BJ (cell line): ENCODE data around the gene STXBP1. TPM values are rescaled to one million over a fixed set of nuclear protein-coding genes. Genes with fewer than 3 reads are reported as not detected.

Experiments
- CTCF ChIA-PET: fragments of 350-600 bp; formaldehyde crosslinking; extraction: SDS; loops from one replicate; lab custom pipeline; 2021; ENCODE audit warnings: antibody characterized with exemption, inconsistent platforms; lab: Yijun Ruan, JAX
- POLR2A ChIA-PET: fragments of 300-600 bp; sonication (Branson Sonifier 250); formaldehyde crosslinking; extraction: SDS; loops from one replicate; lab custom pipeline; 2021; ENCODE audit warnings: antibody characterized with exemption; lab: Charles Lee
- DNase-seq: peaks from one replicate; pipeline ENCODE4 v3.0.0-alpha.2; 2011; ENCODE audit warnings: low read depth
- H3K27me3 ChIP-seq: 2 replicates; pipeline ENCODE4 v1.6.0; 2011; ENCODE audit warnings: low read length; ENCODE audit not compliant: control insufficient read depth, insufficient read depth
- H3K36me3 ChIP-seq: 2 replicates; pipeline ENCODE4 v1.5.1; 2011; ENCODE audit warnings: low read length; ENCODE audit not compliant: control insufficient read depth, insufficient read depth
- H3K4me3 ChIP-seq: 2 replicates; pipeline ENCODE4 v1.5.1; 2011; ENCODE audit warnings: low read depth, mild to moderate bottlenecking, control low read depth, low read length
- polyA plus RNA-seq: library from polyadenylated mRNA; depleted of rRNA; stranded (reverse); fragments of >200 nt; gene quantifications from 2 replicates; pipeline ENCODE4 v1.2.3, GENCODE V29; 2011
- TF ChIP-seq, protein P1 (sequence below): IDR thresholded peaks from 2 replicates; pipeline ENCODE4 v1.5.1; 2011; ENCODE audit warnings: low read depth, mild to moderate bottlenecking, control low read depth, inconsistent platforms, low read length, moderate library complexity; ENCODE audit not compliant: insufficient read depth

The STXBP1 gene
- polyA plus RNA-seq, 1 experiment = 18.1 TPM

DNA sequence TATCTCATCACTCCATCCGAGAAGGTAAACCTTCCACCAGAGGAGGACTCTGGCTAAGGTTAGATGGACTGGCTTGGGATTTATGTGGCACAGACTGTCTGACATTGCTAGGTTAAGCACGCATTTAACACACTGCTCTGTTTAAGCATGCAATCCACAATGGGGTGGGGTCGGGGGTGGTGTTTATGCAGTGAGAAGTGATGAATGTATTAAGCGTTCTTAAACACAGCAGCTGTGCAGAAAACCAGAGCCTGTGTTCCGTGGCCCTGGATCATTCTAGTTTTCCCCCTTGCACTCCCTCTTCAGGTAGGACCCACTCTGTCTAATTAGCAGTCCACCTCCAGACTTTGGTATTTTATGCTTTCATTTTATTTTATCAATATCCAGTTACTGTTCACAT is 46.4 kb downstream of the STXBP1 start:
- TF ChIP-seq, protein P1, sequence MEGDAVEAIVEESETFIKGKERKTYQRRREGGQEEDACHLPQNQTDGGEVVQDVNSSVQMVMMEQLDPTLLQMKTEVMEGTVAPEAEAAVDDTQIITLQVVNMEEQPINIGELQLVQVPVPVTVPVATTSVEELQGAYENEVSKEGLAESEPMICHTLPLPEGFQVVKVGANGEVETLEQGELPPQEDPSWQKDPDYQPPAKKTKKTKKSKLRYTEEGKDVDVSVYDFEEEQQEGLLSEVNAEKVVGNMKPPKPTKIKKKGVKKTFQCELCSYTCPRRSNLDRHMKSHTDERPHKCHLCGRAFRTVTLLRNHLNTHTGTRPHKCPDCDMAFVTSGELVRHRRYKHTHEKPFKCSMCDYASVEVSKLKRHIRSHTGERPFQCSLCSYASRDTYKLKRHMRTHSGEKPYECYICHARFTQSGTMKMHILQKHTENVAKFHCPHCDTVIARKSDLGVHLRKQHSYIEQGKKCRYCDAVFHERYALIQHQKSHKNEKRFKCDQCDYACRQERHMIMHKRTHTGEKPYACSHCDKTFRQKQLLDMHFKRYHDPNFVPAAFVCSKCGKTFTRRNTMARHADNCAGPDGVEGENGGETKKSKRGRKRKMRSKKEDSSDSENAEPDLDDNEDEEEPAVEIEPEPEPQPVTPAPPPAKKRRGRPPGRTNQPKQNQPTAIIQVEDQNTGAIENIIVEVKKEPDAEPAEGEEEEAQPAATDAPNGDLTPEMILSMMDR = no peak
- Histone ChIP-seq H3K36me3 (peaks cover 7% of the 10 kb centered on the region), H3K4me3 (no peak overlapping the region), H3K27me3 (no peaks in the 10 kb centered on the region)
- no peak for DNase-seq
- ChIA-PET POLR2A (no interaction called here), CTCF (no interaction called here)

DNA sequence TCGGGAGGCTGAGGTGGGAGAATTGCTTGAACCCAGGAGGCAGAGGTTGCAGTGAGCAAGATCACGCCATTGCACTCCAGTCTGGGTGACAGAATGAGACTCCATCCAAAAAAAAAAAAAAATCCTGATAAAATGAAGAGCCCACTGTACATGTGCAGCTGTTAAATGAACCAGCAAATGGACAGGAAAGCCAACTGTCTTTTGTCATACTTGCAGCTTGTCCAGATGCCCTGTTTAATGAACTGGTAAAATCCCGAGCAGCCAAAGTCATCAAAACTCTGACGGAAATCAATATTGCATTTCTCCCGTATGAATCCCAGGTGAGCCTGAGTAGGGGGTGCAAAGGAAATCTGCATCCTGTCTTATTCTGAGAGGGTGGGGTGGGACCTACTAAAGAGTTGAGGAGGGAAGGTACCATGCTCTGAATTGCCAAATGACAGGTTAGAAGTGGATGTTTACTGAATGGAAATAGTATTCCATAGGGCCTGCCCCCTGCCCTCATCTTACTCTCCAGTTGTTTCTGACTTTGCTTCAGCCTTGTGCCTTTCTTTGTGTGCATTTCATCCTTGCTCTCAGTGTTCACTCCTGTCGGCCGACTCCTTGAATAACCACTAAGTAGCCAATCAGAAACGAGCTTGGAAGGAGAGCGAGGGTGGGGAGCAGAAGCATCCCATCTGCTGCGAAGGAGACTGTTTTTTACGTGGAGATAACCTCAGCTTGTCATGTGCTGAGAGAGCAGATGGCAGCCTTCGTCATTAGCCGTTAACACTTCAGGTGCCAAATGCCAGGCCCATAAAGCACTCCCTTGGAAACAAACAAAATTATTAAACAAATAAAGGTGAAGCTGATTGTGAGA is 49.0 kb downstream of the STXBP1 start:
- DNase-seq = no peak
- H3K36me3 ChIP-seq = peaks cover 11% of the 10 kb centered on the region
- ChIA-PET CTCF (interaction anchor here (0.5 to 1.7 kb wide), 3 partner anchors 9 to 256 kb away, joined by 3 to 4 read pairs (median 3); no protein-coding TSS in a partner anchor), POLR2A (no interaction called here)
- TF ChIP-seq, protein P1 = no peak
- H3K4me3 ChIP-seq = no peak overlapping the region
- H3K27me3 ChIP-seq = no peaks in the 10 kb centered on the region

DNA sequence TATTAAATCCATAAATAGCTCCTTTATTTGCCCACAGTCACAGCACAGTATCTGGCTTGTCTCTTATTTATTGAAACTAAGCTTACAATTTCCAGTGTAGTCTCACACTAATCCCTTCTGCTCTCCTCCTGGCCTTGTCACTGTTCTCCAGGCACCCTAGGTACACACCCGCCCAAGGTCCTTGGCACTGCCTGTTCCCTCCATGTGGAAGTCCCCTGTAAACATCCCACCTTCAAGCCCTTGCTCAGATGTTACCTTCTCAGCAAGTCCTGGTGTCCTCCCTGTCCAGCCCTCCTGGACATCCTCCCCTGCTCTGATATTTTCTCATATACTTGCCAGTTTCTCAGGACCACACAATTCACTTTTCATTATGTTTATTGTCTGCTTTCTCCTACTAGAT is 50.5 kb downstream of the STXBP1 start:
- no peak for DNase-seq
- TF ChIP-seq, protein P1 = no peak
- Histone ChIP-seq H3K36me3 (peaks cover 11% of the 10 kb centered on the region), H3K4me3 (no peak overlapping the region), H3K27me3 (no peaks in the 10 kb centered on the region)
- ChIA-PET CTCF (no interaction called here), POLR2A (no interaction called here)

DNA sequence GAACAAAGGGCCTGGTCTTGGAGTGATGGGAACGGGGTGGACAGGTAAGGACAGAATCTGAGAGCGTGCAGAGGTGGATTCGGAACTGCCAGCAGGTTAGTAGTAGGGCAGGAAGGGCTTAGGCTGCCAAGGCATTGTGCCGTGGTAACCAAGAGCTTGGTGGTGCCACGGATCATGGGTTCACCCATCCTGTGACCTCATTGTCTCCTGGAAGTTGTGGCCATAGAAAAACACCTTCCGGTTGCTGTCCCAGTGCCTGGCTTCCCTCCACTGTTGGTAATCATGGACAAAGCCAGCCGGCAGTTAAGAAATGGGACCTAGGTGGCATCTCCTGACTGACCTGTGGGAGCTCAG is 52.2 kb downstream of the STXBP1 start:
- CTCF ChIA-PET = interaction anchor here (2.5 kb wide), 1 partner anchor 71 kb away, joined by 11 read pairs; the partner anchor contains the start of gene TOR2A

More for the DNA sequence above, 52.2 kb downstream of the STXBP1 start:
- Histone ChIP-seq H3K27me3 (no peaks in the 10 kb centered on the region), H3K36me3 (peaks cover 12% of the 10 kb centered on the region), H3K4me3 (no peak overlapping the region)
- POLR2A ChIA-PET = interaction anchor here (0.7 kb wide), 1 partner anchor 45 kb away, joined by 4 read pairs; no protein-coding TSS in a partner anchor
- DNase-seq = no peak
- TF ChIP-seq, protein P1 = no peak
